ENCODE measurements around the gene ATF4. TPM values are rescaled to one million over a fixed set of nuclear protein-coding genes. Genes with fewer than 3 reads are reported as not detected.

The ATF4 gene
- polyA plus RNA-seq, 1 donor from 2014 or later = 394 TPM

GRCh38 chr22:39517470-39517869 lies 2.9 kb upstream of the ATF4 start:
- Histone ChIP-seq H3K27me3 (ENCODE audit: insufficient read depth, low read depth, low read length) (no peaks in the 10 kb centered on the region), H2AFZ (ENCODE audit: low read depth, low read length) (no peak overlapping the region), H3K9me2 (ENCODE audit: insufficient read depth, low read length) (no peaks in the 10 kb centered on the region), H3K4me3 (ENCODE audit: low read length) (no peak overlapping the region), H4K20me1 (ENCODE audit: insufficient read depth) (peaks cover 6% of the 10 kb centered on the region), H3K9ac (ENCODE audit: low read length) (no peak overlapping the region), H3K36me3 (ENCODE audit: insufficient read depth, low read length) (peaks cover 13% of the 10 kb centered on the region), H3K9me3 (ENCODE audit: low read length) (no peaks in the 10 kb centered on the region), H3K79me2 (replicated peaks; ENCODE audit: insufficient read depth, low read length) (peaks cover 20% of the 10 kb centered on the region), H3K27ac (ENCODE audit: low read length) (no peak overlapping the region), H3F3A (ENCODE audit: insufficient read depth, low read length, poor library complexity, severe bottlenecking) (peaks cover 4% of the 10 kb centered on the region), H3K4me2 (ENCODE audit: low read length) (no peak overlapping the region)
- TF ChIP-seq MXI1 (conservative IDR thresholded peaks at IDR 0.05; ENCODE audit: poor library complexity, severe bottlenecking) (no peak), SMC3 (conservative IDR thresholded peaks at IDR 0.05; ENCODE audit: poor library complexity) (no peak), TAF1 (IDR thresholded peaks at IDR 0.05; ENCODE audit: low read depth) (no peak), POLR2AphosphoS5 (IDR thresholded peaks at IDR 0.05) (no peak), EZH2 (IDR thresholded peaks at IDR 0.05; ENCODE audit: borderline replicate concordance, insufficient read depth, low read length, poor library complexity, severe bottlenecking) (no peak), EP300 (conservative IDR thresholded peaks at IDR 0.05; ENCODE audit: poor library complexity, severe bottlenecking) (no peak), RAD21 (conservative IDR thresholded peaks at IDR 0.05) (no peak)

- Histone ChIP-seq H3F3A (ENCODE audit: insufficient read depth, low read length, poor library complexity, severe bottlenecking) (peaks cover 4% of the 10 kb centered on the region), H3K4me2 (ENCODE audit: low read length) (no peak overlapping the region), H3K9me2 (ENCODE audit: insufficient read depth, low read length) (no peaks in the 10 kb centered on the region), H4K20me1 (ENCODE audit: insufficient read depth) (peaks cover 14% of the 10 kb centered on the region), H3K27ac (ENCODE audit: low read length) (peak overlapping the region; percentile 98), H3K4me3 (ENCODE audit: low read length) (peak overlapping the region; percentile 78), H3K9me3 (ENCODE audit: low read length) (no peaks in the 10 kb centered on the region), H3K9ac (ENCODE audit: low read length) (no peak overlapping the region), H3K36me3 (ENCODE audit: insufficient read depth, low read length) (peaks cover 13% of the 10 kb centered on the region), H3K27me3 (ENCODE audit: insufficient read depth, low read depth, low read length) (no peaks in the 10 kb centered on the region), H2AFZ (ENCODE audit: low read depth, low read length) (no peak overlapping the region), H3K79me2 (replicated peaks; ENCODE audit: insufficient read depth, low read length) (peaks cover 28% of the 10 kb centered on the region)
- TF ChIP-seq TAF1 (IDR thresholded peaks at IDR 0.05; ENCODE audit: low read depth) = no peak
- no peak for TF ChIP-seq RAD21 (conservative IDR thresholded peaks at IDR 0.05)
- no peak for TF ChIP-seq CTCF (IDR thresholded peaks at IDR 0.05; ENCODE audit: poor library complexity, severe bottlenecking)
- no peak for TF ChIP-seq POLR2AphosphoS5 (IDR thresholded peaks at IDR 0.05)
- no peak for TF ChIP-seq REST (IDR thresholded peaks at IDR 0.05; ENCODE audit: borderline replicate concordance)
- no peak for TF ChIP-seq SMC3 (conservative IDR thresholded peaks at IDR 0.05; ENCODE audit: poor library complexity)
- TF ChIP-seq EP300 (conservative IDR thresholded peaks at IDR 0.05; ENCODE audit: poor library complexity, severe bottlenecking) = no peak
- no peak for TF ChIP-seq MXI1 (conservative IDR thresholded peaks at IDR 0.05; ENCODE audit: poor library complexity, severe bottlenecking)
- TF ChIP-seq EZH2 (IDR thresholded peaks at IDR 0.05; ENCODE audit: borderline replicate concordance, insufficient read depth, low read length, poor library complexity, severe bottlenecking) = no peak
Observed at GRCh38 chr22:39518144-39518786, 2.1 kb upstream of the ATF4 start.
